Activated CD4-positive, alpha-beta T cell treated with anti-CD3 and anti-CD28 coated beads for 36 hours (primary cell): ENCODE data around the gene LAMB4. TPM values are rescaled to one million over a fixed set of nuclear protein-coding genes. Genes with fewer than 3 reads are reported as not detected.

Experiments
- ATAC-seq: fragments of 200-7000 bp; cut with Tn5 transposase; one replicate; pipeline ENCODE4 v1.10.0; 2021; ENCODE audit warnings: mild to moderate bottlenecking, moderate library complexity
- CTCF ChIA-PET: fragments of 350-600 bp; sonication (Branson Sonifier 250); formaldehyde crosslinking; loops from one replicate; lab custom pipeline; 2021; ENCODE audit warnings: antibody characterized with exemption; lab: Charles Lee
- POLR2A ChIA-PET: fragments of 350-600 bp; sonication (Branson Sonifier 250); formaldehyde crosslinking; loops from one replicate; lab custom pipeline; 2021; ENCODE audit warnings: antibody characterized with exemption, inconsistent platforms; lab: Charles Lee
- DNase-seq: peaks from one replicate; pipeline ENCODE4 v3.0.0-alpha.2; 2020
- H3K27ac Mint-ChIP-seq: one replicate; pipeline ENCODE4 v1.8.0; 2021; ENCODE audit warnings: mixed read lengths
- H3K27me3 Mint-ChIP-seq: one replicate; pipeline ENCODE4 v1.8.0; 2021; ENCODE audit warnings: mixed read lengths
- H3K36me3 Mint-ChIP-seq: one replicate; pipeline ENCODE4 v1.8.0; 2021; ENCODE audit warnings: low read depth, mixed read lengths
- H3K4me1 Mint-ChIP-seq: one replicate; pipeline ENCODE4 v1.8.0; 2021; ENCODE audit warnings: mixed read lengths
- H3K4me3 Mint-ChIP-seq: one replicate; pipeline ENCODE4 v1.8.0; 2021; ENCODE audit warnings: mild to moderate bottlenecking, moderate library complexity, mixed read lengths
- H3K9me3 Mint-ChIP-seq: one replicate; pipeline ENCODE4 v1.8.0; 2021; ENCODE audit warnings: low read depth, mixed read lengths
- intact Hi-C, 2 experiments: fragments of 100-400 bp; cut with DNase I in 1 of 2; cut with micrococcal nuclease in 1 of 2; formaldehyde crosslinking; loops; one replicate each; pipeline versions ENCODE4 v1.14.2 to v1.15.1; 2022 to 2024; cut with DNase I, micrococcal nuclease
- total RNA-seq, 2 experiments: library from RNA; stranded (reverse); gene quantifications; one replicate each; pipeline ENCODE4 v1.2.3, GENCODE V29; 2021

The LAMB4 gene
- total RNA-seq, 2 experiments from 2014 or later = not detected

- ChIA-PET POLR2A (no interaction called here), CTCF (no interaction called here)
- DNase-seq = no peak
- H3K4me3 Mint-ChIP-seq = no peak overlapping the region
- no peaks in the 10 kb centered on the region for H3K4me1 Mint-ChIP-seq
- H3K27me3 Mint-ChIP-seq = peaks cover 10% of the 10 kb centered on the region
- ATAC-seq = no peak
- H3K9me3 Mint-ChIP-seq = no peaks in the 10 kb centered on the region
- no peaks in the 10 kb centered on the region for H3K36me3 Mint-ChIP-seq
- H3K27ac Mint-ChIP-seq = no peak overlapping the region
- intact Hi-C loops = no loop called here
Measured at GRCh38 chr7:108027239-108027638, 102.9 kb downstream of the LAMB4 start.

DNA sequence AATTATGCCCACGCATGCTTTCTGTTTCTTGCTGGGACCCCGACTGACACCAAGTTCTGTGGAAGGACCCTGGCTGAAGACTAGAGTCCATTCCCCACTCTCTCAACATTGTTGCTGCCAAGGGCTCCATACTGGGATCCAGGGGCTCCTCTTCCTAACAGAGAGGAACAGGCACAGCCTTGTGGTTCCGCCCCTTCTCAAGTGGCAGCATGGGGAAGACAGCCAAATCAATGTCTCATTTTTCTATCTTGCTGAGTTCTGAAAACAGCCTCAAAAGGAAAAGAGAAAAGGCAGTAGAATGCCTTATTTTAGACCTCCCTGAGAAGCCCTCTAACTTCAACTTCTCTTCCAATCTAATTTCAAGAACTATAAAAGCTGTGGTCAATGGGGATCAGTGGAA is 103.5 kb downstream of the LAMB4 start:
- Mint-ChIP-seq H3K4me1 (no peaks in the 10 kb centered on the region), H3K4me3 (no peak overlapping the region), H3K27me3 (peaks cover 10% of the 10 kb centered on the region), H3K27ac (no peak overlapping the region), H3K36me3 (no peaks in the 10 kb centered on the region), H3K9me3 (no peaks in the 10 kb centered on the region)
- CTCF ChIA-PET = no interaction called here
- ATAC-seq (no peak), DNase-seq (no peak)
- POLR2A ChIA-PET = no interaction called here
- intact Hi-C loops = no loop called here

GRCh38 chr7:108026116-108026515 is 104.0 kb downstream of the LAMB4 start:
- H3K27me3 Mint-ChIP-seq = peaks cover 10% of the 10 kb centered on the region
- DNase-seq = no peak
- no peak overlapping the region for H3K4me3 Mint-ChIP-seq
- intact Hi-C loops = no loop called here
- no peaks in the 10 kb centered on the region for H3K9me3 Mint-ChIP-seq
- H3K27ac Mint-ChIP-seq = no peak overlapping the region
- ChIA-PET CTCF (no interaction called here), POLR2A (no interaction called here)
- no peaks in the 10 kb centered on the region for H3K4me1 Mint-ChIP-seq
- ATAC-seq = no peak
- no peaks in the 10 kb centered on the region for H3K36me3 Mint-ChIP-seq

DNA sequence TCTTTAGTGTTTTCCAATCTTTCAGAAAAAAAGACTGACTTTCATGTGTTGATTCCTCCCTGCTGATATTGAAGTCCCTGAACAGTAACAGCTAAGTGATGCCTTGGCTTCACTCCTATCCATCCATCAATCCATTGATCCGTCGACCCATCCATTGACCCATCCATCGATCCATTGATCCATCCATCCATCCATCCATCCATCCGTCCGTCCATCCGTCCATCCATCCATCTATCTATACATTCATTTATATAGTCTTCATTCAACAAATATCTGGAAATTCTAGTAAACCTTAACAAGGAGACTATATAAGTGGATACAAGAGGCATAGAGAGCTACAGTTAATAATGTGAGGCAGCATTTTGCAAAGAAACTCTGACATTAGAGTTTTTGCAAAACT is 105.6 kb downstream of the LAMB4 start:
- Mint-ChIP-seq H3K4me3 (no peak overlapping the region), H3K27me3 (peaks cover 15% of the 10 kb centered on the region), H3K9me3 (no peaks in the 10 kb centered on the region), H3K27ac (no peak overlapping the region), H3K36me3 (no peaks in the 10 kb centered on the region), H3K4me1 (no peaks in the 10 kb centered on the region)
- no peak for ATAC-seq
- intact Hi-C loops = no loop called here
- CTCF ChIA-PET = no interaction called here
- no peak for DNase-seq
- POLR2A ChIA-PET = no interaction called here

GRCh38 chr7:108020585-108020984 is 109.6 kb downstream of the LAMB4 start:
- Mint-ChIP-seq H3K4me3 (no peak overlapping the region), H3K36me3 (no peaks in the 10 kb centered on the region), H3K27me3 (peaks cover 14% of the 10 kb centered on the region), H3K27ac (no peak overlapping the region), H3K4me1 (peaks cover 4% of the 10 kb centered on the region), H3K9me3 (no peaks in the 10 kb centered on the region)
- DNase-seq (no peak), ATAC-seq (no peak)
- ChIA-PET POLR2A (interaction anchor here (0.6 kb wide), 1 partner anchor 29 kb away, joined by 8 read pairs; no protein-coding TSS in a partner anchor), CTCF (no interaction called here)
- intact Hi-C loops = no loop called here

DNA sequence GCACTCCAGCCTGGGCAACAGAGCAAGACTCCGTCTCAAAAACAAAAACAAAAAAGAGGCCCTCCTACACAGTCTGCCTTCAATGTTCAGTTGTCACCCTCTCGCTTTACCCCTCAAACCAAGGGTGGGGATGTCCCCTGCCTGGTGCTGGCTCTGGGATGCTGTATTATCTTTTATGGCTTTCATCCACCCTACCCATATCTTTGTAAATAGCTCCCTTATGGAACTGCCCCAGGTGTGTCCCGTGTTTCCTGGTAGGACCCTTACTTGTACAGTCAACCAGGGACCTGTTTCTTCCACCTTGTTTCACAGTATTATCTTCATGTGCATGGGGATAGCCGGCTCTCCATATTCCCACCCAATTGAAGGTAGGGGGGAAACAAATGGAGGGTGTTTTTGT is 111.5 kb downstream of the LAMB4 start:
- ChIA-PET CTCF (no interaction called here), POLR2A (no interaction called here)
- no peak for ATAC-seq
- Mint-ChIP-seq H3K4me1 (peaks cover 4% of the 10 kb centered on the region), H3K36me3 (no peaks in the 10 kb centered on the region), H3K27me3 (peaks cover 7% of the 10 kb centered on the region), H3K9me3 (no peaks in the 10 kb centered on the region), H3K4me3 (no peak overlapping the region), H3K27ac (no peak overlapping the region)
- DNase-seq = no peak
- intact Hi-C loops = no loop called here

GRCh38 chr7:108017776-108018151 is 112.4 kb downstream of the LAMB4 start:
- H3K9me3 Mint-ChIP-seq = no peaks in the 10 kb centered on the region
- no peak overlapping the region for H3K4me3 Mint-ChIP-seq
- peaks cover 4% of the 10 kb centered on the region for H3K4me1 Mint-ChIP-seq
- CTCF ChIA-PET = interaction anchor here (1.3 kb wide), 1 partner anchor 30 kb away, joined by 3 read pairs; no protein-coding TSS in a partner anchor
- no peak for ATAC-seq
- DNase-seq = no peak
- POLR2A ChIA-PET = no interaction called here
- no peaks in the 10 kb centered on the region for H3K36me3 Mint-ChIP-seq
- H3K27ac Mint-ChIP-seq = no peak overlapping the region
- intact Hi-C loops = no loop called here
- H3K27me3 Mint-ChIP-seq = peaks cover 8% of the 10 kb centered on the region

DNA sequence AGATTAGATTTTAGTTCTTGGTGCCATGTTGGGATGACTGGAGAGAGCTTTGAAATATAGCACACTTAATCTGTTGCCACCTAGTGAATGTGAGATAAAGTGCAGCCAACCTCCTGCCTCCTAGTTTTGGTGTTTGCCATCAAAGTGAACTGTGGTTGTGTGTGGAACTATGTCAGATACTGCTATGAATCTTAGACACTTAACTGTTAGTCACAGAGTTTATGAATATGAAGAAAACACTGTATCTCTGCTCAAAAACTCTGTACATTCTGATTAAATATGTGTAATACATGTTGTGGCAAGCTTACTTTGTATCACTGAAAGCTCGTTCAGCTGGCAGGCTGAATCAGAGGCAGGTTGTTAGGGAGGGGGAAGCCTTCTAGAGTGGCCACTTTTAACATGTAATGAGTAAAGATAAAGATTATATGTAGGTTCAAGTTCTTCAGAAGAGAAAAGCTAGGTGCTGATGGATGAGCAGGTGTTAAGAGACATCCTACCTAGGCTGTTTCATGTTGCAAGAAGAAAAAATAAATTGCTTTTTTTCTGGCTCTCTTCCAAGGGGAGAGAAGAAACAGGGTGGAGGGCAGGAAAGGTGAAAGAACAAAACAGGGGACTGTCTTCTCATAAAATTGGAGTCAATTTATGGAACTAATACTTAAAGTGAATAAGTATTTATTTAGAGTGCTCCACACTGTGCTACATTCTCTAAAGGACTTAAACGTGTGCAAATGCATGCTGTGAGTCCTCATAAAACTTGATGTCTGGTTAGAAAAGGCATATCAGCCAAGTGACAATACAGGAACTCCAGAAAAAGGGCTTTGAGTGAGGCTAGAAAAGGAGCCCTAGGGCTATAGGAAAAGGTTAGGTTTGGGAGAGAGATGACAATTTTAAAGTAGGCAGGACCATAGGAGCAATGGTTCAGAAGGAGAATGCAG is 113.1 kb downstream of the LAMB4 start:
- H3K27me3 Mint-ChIP-seq = peaks cover 11% of the 10 kb centered on the region
- POLR2A ChIA-PET = no interaction called here
- H3K4me3 Mint-ChIP-seq = no peak overlapping the region
- intact Hi-C loops = no loop called here
- DNase-seq (peak; percentile 32), ATAC-seq (peak; percentile 93)
- H3K27ac Mint-ChIP-seq = no peak overlapping the region
- H3K4me1 Mint-ChIP-seq = peaks cover 4% of the 10 kb centered on the region
- H3K9me3 Mint-ChIP-seq = no peaks in the 10 kb centered on the region
- CTCF ChIA-PET = interaction anchor here (0.6 to 1.7 kb wide), 5 partner anchors 12 to 130 kb away, joined by 3 to 8 read pairs (median 3); no protein-coding TSS in a partner anchor
- H3K36me3 Mint-ChIP-seq = no peaks in the 10 kb centered on the region

DNA sequence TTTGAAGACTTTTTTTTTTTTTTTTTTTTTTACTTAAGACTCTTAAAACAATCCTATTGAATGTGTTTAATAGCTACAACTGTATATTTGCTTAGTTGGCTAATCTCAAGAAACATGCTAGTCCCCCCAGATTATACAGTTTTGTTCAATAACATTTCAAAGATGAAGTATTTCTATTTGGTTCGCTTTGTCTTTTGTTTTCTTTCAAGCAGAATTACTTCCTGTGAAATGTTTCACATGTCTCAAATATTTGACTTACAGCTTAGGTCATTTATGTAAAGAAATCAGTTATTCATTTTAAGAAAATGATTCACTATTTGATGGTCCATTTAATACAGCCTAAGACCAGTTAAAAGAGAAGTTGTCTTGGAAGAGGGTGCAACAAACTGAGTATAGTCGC is 114.4 kb downstream of the LAMB4 start:
- no peak for ATAC-seq
- CTCF ChIA-PET = interaction anchor here (0.6 to 1.7 kb wide), 3 partner anchors 11 to 208 kb away, joined by 4 to 8 read pairs (median 5); partner anchors contain the start of gene LAMB1

DNA sequence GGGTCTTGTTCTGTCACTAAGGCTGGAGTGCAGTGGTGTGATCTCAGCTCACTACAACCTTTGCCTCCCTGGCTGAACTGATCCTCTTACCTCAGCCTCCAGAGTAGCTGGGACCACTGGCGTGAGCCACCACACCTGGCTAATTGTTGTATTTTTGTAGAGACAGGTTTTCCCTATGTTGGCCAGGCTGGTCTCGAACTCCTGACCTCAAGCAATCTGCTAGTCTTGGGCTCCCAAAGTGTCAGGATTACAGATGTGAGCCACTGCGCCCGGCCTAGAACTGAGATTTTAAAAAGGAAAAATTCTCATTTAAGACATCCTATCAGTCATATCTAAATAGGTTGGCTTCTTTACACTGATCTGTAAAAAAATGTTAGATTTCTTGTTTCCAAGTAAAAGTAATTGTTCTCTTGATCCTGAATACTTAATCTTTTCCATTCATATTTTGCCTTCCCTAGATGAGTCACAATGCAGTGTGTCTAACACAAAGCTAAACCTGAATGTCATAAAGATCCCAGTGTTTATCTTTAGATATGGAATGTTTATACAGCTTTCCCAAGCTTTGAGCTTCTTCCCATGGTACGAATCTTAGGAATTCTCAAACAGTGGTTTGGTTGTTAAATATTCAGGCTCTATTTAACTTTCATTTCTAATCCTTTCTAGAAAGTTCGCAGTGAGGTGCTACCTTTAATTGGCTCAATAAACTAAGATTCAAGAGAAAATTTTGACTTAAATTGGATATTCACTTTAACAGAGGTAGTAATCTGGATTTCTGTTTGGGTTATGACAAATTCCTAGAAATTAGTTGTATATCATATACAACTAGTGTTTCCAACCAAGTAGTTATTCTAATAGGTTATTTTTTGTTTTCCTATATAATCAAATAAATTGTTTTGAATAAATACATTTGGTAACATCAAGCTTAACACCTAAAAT is 115.1 kb downstream of the LAMB4 start:
- H3K27me3 Mint-ChIP-seq = peaks cover 11% of the 10 kb centered on the region
- ATAC-seq = no peak
- intact Hi-C loops = no loop called here
- H3K27ac Mint-ChIP-seq = no peak overlapping the region
- H3K4me1 Mint-ChIP-seq = peaks cover 4% of the 10 kb centered on the region
- no peak for DNase-seq
- H3K9me3 Mint-ChIP-seq = no peaks in the 10 kb centered on the region
- POLR2A ChIA-PET = no interaction called here
- H3K4me3 Mint-ChIP-seq = no peak overlapping the region
- H3K36me3 Mint-ChIP-seq = no peaks in the 10 kb centered on the region
- CTCF ChIA-PET = interaction anchor here (0.6 to 1.2 kb wide), 3 partner anchors 12 to 207 kb away, joined by 4 to 5 read pairs (median 4); partner anchors contain the start of gene LAMB1

More for the DNA sequence above, 114.4 kb downstream of the LAMB4 start:
- H3K36me3 Mint-ChIP-seq = no peaks in the 10 kb centered on the region
- H3K27me3 Mint-ChIP-seq = peaks cover 10% of the 10 kb centered on the region
- H3K27ac Mint-ChIP-seq = no peak overlapping the region
- intact Hi-C loops = no loop called here
- no peak for DNase-seq
- peaks cover 4% of the 10 kb centered on the region for H3K4me1 Mint-ChIP-seq
- POLR2A ChIA-PET = no interaction called here
- H3K9me3 Mint-ChIP-seq = no peaks in the 10 kb centered on the region
- no peak overlapping the region for H3K4me3 Mint-ChIP-seq

DNA sequence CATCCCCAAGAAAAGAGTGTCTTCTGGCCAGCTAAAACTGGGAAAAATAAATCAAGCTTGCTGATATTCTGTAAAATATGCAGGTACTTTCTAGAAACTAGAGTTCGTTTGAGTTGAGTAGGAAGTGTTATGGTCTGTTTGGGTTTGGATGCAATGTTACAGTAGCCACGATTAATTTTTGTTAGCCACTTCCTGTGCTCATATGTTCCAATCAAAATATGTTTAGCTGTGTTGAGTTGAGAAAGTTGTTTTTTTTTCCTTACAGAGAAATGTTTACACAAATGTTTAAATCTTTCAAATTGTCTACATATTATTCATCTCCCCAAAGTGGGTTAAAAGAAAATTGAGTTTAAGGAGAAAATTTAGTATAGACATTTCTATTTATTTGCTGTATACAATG is 115.9 kb downstream of the LAMB4 start:
- ChIA-PET CTCF (interaction anchor here (0.7 to 1.0 kb wide), 2 partner anchors 28 to 50 kb away, joined by 3 to 4 read pairs; no protein-coding TSS in a partner anchor), POLR2A (no interaction called here)
- H3K27me3 Mint-ChIP-seq = peaks cover 9% of the 10 kb centered on the region
- no peak overlapping the region for H3K27ac Mint-ChIP-seq
- ATAC-seq (no peak), DNase-seq (no peak)
- peaks cover 4% of the 10 kb centered on the region for H3K4me1 Mint-ChIP-seq
- no peak overlapping the region for H3K4me3 Mint-ChIP-seq
- intact Hi-C loops = no loop called here
- H3K9me3 Mint-ChIP-seq = no peaks in the 10 kb centered on the region
- H3K36me3 Mint-ChIP-seq = no peaks in the 10 kb centered on the region
